ENCODE data around the gene B3GALNT1.
"Not testable (repeated sequence)": the region's sequence is repeated elsewhere in the genome, so short reads cannot be mapped to it uniquely, and the experiment has no call there.

Gene B3GALNT1

DNA sequence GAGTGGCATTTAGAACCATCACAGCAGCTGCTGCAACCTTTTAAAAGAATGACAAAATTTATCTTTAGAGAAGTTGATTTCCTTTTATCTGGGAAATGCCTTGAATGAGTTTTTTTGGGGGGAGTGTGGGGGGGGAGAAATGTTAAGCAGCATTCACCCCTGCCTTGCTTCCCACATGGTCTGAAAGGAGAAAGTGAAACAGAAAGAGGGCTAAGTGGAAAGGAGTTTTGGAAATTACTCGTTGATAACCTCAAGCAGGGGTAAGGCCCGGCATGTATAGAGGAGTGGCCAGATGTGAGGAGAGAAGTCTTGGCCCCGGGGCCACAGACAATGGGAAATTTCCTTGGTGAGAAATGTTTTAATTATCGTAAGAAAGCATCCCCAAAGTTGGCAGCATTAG lies 23.5 kb downstream of the B3GALNT1 start:
- no peak for DNase-seq (ENCODE audit: low read depth in 1 of 2, low spot score in 1 of 2)

- DNase-seq (ENCODE audit: low read depth in 1 of 2, low spot score in 1 of 2) = no peak
Observed at GRCh38 chr3:161073181-161073580, 32.0 kb downstream of the B3GALNT1 start.

GRCh38 chr3:161072751-161073150 lies 32.4 kb downstream of the B3GALNT1 start:
- DNase-seq (ENCODE audit: low read depth in 1 of 2, low spot score in 1 of 2) = no peak

GRCh38 chr3:161072211-161072621 lies 32.9 kb downstream of the B3GALNT1 start:
- DNase-seq (ENCODE audit: low read depth in 1 of 2, low spot score in 1 of 2) = no peak

- no peak for DNase-seq (ENCODE audit: low read depth in 1 of 2, low spot score in 1 of 2)
Observed at GRCh38 chr3:161070980-161071663, 34.0 kb downstream of the B3GALNT1 start.

DNA sequence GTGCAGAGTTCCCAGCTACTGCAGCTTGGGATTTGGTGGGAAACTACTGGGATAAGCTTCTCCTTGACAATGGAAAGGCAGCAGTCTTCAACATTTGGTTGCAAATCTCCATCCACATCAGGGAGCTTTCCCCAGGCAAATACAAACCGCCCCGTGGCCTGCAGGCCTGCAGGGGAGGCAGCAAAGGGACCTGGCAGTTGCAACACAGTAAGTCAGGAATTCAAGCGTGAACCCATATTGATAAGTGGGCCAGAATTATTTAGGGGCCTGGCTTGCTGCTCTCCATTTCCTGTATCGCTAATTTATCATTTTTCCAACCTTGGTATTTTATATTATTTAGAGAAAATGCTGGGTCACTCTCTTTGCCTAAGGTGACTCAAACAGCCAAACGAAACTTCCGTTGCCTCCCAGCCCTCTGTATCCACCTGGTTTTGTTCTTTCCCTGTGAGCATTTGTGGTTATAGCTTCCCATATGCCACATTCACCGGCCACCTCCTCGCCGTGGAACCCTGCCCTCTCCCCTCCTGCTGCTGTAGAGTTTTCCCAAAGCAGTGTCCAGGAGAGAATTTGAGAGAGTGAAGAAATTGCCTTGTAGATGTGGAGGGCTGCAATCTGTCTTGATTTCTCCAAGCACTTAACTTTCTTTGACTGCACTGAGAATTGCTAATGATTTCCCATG lies 34.8 kb downstream of the B3GALNT1 start:
- DNase-seq (ENCODE audit: low read depth in 1 of 2, low spot score in 1 of 2) = no peak

- DNase-seq (ENCODE audit: low read depth in 1 of 2, low spot score in 1 of 2) = no peak
Observed at GRCh38 chr3:161069511-161070251, 35.5 kb downstream of the B3GALNT1 start.

GRCh38 chr3:161067335-161067734 lies 37.8 kb downstream of the B3GALNT1 start:
- no peak for DNase-seq (ENCODE audit: low read depth in 1 of 2, low spot score in 1 of 2)

DNA sequence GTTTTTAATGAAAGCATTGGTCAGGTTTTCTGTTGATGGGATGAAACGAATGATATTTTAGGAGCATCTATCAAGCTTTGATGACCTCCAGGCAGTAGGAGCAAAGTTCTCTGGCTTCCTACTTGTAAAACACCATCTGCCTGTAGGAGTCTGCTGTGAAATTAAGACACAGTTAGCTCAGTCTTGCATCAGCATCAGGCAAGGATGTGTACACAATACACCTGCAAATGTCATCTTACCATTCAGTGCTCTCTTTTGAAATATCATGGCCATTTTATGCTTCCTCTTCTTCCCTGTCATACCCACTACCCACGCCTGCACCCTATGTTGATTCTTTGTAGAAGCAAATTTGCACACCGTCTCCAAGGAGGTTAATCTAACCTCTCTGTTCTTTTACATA lies 38.2 kb downstream of the B3GALNT1 start:
- DNase-seq (ENCODE audit: low read depth in 1 of 2, low spot score in 1 of 2) = no peak

- DNase-seq (ENCODE audit: low read depth in 1 of 2, low spot score in 1 of 2) = no peak
Observed at GRCh38 chr3:161064413-161064812, 40.7 kb downstream of the B3GALNT1 start.

GRCh38 chr3:161054860-161055604 lies 50.1 kb downstream of the B3GALNT1 start:
- no peak for DNase-seq (ENCODE audit: low read depth in 1 of 2, low spot score in 1 of 2)

DNA sequence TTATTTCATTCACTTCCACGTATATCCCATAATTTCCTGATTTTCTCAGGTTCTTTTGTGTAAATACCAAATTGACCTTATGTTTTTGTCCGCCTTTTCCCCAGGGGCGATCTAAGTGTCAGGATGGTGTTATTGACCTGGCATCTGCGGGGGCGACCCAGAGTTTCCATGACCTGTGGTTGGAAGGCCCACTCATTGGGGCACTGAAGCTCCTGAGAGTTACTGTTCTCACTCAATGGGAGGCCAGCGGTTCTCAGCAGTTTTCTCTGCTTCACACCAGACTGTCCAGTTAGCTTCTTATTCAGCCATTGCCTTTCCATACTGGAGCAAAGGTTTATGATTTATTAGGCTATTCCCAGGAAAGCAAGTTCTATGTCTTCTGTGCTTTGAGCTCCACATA lies 53.3 kb downstream of the B3GALNT1 start:
- DNase-seq (ENCODE audit: low read depth in 1 of 2, low spot score in 1 of 2) = no peak

- DNase-seq (ENCODE audit: low read depth in 1 of 2, low spot score in 1 of 2) = no peak
Observed at GRCh38 chr3:161050935-161051334, 54.2 kb downstream of the B3GALNT1 start.

DNA sequence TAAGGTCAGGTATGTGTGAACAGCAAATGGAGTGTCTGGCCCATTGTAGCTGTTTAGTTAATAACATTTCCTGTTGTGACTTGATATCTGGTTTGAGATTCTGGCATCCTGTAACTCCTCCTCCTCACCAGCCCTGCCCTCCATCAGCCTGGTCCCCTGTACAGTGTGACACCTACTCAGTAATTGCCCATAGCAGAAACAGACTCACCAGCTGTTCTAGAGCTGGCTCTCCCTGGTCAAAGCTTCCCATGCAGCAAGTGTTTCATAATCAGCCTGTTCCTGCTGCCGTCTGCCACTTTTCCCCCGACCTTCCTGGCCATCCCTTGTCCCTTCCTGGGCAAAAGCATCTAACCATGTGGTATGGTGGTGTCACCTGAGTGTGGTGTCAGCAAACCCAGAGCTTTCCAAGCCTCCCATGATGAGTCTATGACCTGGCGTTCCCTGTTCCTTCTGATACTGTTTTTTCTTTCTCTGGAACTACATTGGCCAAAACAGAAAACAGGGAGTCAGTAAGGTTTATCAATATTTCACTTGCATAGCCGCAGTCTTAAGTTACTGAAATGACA lies 55.4 kb downstream of the B3GALNT1 start:
- DNase-seq (ENCODE audit: low read depth in 1 of 2, low spot score in 1 of 2) = no peak

DNA sequence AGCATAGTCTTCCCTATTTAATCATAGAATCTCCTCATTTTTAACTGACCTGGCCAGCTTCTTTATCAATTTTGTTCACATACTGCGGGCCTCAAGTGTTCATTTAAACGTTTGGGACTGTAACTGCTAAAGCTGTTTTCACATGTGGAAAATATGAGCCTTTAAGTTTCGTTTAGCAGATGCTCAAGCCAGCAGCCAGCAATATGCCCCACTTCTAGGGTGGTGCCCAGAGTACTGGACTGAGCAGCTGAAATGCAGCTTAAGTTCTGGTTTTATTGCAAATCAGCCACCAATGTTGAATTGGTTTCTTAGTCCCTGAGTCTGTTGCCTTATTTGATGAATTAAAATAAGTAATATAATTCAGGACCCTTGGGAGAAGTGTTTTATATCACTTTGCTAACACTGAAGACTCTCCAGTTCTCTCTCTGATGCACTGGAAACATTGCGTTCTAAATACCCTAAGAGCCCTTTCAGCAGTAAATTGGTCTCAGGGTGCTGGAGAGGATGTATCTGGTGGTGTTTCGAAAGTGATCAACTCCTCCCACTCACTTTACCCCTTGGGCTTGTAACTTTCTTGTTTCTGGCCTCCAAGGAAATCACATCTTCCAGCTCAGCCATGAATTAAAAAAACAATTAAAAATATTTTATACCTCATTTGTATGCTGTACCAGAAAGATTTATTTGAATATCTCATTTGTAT lies 61.7 kb downstream of the B3GALNT1 start:
- no peak for DNase-seq (ENCODE audit: low read depth in 1 of 2, low spot score in 1 of 2)

DNA sequence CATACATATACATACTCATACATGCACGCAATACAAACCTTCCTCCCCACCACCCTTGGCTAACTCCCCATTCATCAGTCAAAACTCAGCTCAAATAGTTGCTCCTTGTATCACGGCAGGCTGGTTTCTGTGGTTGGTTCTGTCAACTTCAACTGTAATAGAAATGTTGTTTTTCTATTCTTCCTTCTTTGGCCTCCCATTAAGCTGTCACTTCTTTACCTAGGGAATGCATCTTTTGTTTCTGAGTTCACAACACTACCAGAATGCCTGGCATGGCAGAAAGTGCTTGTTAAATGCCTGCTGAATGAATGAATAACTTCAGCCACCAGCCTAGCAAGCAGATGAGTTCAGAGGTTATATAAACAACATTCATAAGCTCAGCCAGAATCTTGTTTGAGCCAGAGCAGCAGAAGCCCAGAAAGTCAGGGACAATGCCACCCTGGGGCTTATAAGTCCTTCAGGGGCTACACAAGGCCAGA lies 63.1 kb downstream of the B3GALNT1 start:
- DNase-seq (ENCODE audit: low read depth in 1 of 2, low spot score in 1 of 2) = no peak

DNA sequence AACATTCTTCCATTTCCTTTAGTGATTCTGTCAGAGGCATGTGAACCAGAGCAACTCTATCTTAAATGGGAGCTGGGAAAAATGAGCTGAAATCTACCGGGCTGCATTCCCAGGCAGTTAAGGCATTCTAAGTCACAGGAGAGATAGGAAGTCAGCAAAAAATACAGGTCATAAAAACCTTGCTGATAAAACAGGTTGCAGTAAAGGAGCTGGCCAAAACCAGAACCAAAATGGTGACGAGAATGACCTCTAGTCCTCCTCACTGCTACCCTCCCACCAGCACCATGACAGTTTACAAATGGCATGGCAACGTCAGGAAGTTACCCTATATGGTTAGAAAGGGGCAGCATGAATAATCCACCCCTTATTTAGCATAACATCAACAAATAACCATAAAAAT lies 66.4 kb downstream of the B3GALNT1 start:
- no peak for DNase-seq (ENCODE audit: low read depth in 1 of 2, low spot score in 1 of 2)

DNA sequence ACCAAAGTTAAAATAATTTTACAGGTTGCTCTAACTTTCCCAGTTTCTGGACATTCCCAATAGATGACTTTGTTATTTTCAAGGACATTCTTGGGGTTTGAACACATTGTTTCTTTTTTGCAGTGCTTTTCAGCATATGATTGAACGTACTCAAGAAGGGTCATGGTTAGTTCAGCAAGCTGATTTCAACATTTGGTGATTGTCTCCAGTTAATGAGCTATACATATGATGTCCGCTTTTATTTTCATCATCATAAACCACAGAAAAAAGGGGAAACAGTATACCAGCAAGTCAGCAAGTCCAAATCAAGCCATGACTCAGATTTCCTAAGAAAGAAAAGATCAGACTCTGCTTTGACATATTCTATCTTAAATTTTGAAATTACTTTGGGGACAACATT lies 69.4 kb downstream of the B3GALNT1 start:
- DNase-seq (ENCODE audit: low read depth in 1 of 2, low spot score in 1 of 2) = no peak

- not testable (repeated sequence) for DNase-seq (ENCODE audit: low read depth in 1 of 2, low spot score in 1 of 2)
Observed at GRCh38 chr3:161034913-161035550, 70.1 kb downstream of the B3GALNT1 start.
